Measurements from ENCODE around the gene ABHD8.

Gene ABHD8

DNA sequence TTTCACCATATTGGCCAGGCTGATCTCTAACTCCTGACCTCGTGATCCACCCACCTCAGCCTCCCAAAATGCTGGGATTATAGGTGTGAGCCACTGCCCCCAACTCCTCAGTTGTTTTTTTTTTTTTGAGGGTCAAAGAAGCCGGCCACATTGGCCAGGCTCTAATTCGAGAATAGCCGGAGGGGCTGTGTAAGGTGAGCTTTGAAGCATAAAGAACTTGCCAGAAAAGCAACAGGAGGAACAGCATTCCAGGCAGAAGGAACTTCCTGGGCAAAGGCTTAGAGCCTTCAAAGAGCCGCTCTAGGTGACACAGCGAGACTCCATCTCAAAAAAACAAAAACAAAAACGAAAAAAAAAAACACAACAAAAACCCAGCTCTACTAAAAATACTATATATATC lies 37.2 kb downstream of the ABHD8 start:
- DNase-seq (ENCODE audit: low read depth in 2 of 2) = no peak

DNA sequence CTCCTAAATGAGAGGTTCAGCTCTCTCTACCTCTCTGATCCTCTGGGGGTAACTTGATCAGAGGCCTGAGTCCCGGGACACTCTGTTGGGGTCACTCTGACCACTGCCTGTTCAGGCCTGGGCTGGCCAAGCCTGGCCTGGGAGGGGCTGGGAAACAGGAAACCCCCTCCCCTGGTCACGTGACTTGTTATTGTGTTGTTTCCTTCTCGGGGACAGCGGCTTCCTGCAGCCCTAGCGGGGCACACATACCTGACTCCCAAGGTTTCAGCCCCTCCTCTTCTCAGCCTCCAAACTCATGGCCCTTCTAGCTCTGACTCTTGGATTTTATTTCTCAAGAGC lies 38.6 kb downstream of the ABHD8 start, which contains the start of gene USHBP1:
TSS of gene USHBP1 (minus strand) at position 105 of the 339 bp plus-strand sequence. CDS start 446 bp downstream, outside the sequence.
- DNase-seq (ENCODE audit: low read depth in 2 of 2) = no peak

DNA sequence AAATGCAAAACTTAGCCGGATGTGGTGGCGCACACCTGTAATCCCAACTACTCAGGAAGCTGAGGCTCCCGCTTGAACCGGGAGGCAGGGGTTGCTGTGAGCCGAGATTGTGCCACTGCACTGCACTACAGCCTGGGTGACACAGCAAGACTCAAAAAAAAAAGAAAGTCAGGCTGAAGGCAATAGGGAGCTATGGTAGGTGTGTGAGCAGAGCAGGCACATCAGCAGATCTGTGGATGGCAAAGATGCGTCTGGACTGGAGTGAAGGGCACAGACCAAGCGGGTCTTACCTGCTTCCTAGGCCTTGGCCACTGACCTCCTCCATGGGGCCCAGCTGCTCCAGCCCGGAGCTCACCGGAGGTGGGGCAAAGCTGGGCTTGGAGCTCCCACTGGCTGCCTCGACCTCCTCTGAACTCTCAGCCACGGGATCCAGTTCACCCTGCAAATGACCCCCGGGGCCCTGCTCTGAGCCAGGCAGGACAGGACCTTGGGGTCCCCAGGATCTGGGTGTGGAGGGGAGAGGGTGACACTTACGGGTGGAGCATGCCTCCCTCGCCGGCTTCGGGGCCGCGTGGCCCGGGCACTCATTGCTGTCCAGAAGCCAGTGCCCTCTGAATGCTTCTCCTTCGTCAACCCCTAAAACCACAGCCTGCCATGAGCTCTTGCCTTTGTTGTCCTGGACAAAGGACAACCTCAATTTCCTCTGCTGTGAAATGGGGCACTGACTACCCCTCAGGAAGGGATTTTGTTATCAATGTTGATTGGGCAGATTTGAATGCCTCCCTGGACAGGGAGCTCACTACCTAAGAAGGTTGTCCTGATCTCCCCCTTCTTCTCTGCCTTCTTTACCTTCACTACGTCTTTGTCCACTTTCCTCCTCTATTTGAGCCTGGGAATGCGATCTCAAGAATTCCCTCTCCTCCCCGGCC lies 39.2 kb downstream of the ABHD8 start:
- no peak for DNase-seq (ENCODE audit: low read depth in 2 of 2)

DNA sequence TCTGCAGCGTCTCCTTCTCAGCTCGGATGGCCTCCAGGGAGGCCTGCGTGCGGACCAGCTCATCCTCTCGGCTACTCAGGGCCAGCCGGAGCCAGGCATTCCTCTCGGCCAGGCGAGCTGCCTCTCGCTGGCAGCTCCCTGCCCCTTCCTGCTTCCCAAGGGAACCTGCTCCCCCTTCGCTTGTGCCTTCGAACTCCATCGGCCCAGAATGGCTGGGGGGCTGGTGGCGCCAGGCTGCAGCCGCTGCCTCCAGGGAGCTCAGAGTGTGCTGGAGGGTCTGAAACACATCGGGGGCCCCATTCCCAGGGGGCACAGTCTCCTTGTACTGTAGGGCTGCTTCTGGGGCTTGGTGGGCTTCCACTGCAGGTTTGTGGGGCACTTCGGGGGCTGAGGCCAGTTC lies 40.7 kb downstream of the ABHD8 start:
- DNase-seq (ENCODE audit: low read depth in 2 of 2) = no peak

DNA sequence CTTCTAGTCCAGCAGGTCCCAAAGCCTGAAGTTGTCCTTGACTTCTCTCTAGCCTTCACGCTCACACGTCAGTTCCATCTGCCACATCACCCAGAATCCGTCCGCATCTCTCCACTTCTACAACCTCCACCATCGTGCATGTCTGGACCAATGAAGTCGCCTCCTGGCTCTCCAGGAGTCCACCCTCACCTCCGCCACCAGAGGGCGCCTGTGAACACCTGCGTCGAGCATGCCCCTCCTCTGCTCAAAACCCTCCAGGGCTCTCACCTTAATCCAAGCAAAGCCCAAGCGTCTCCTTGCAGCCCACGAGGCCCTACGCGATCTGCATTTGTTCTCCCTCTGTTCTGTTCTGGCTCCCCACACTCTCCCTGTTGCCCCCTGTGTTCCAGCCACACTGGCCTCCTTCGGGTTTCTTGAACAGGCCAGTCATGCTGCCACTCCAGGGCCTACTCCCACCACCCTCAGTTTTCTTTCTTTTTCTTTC lies 42.3 kb downstream of the ABHD8 start:
- peak; percentile 78 to 80 for DNase-seq (ENCODE audit: low read depth in 2 of 2)

DNA sequence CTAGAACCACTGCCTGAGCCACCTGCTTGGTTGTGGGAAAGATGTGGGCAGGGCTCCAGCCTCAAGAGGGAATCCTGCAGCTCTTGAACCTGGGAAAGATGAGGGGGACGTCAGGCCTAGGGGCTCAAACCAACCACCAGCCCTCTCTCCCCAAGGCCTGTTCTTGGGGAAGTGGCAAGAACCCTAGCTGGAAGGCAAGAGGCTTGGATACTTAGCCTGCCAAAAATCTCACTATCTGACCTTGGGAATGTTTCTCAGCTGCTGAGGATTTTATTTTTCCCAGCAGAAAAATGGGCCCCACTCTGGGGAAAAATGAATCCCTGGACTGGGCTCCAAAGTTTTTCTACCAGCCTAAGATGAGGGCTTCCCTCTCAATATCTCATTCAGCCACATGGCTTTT lies 43.3 kb downstream of the ABHD8 start:
- no peak for DNase-seq (ENCODE audit: low read depth in 2 of 2)

DNA sequence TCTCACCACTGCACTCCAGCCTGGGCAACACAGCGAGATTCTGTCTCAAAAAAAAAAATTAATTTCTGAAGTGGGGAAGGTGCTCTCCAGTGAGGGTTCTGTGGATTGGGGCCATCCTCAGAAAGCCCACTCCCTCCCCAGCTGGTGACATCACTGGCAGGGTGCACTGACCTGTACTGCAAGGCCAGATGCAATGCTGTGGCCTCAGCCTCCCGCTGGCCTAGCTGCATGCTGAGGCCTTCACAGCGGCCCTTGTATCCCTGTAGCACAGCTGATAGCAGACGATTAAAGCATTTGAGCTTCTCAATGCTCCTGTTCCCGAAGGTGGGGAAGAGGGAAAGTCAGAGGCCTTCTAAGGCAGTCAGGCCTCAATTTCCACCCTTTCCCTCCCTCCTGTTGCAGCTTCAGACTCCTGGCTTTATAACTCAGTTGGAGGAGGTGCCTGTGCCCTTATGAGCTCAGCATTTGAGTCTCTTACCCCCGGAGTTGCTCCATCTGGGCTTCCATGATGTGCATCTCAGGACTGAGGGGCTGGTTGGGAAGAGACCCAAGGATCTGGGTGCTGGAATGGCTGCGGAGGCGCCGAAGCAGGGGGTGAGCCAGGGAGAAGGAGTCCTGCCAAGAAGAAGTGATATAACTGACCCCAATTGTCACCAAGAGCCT lies 44.0 kb downstream of the ABHD8 start:
- DNase-seq (ENCODE audit: low read depth in 2 of 2) = no peak

DNA sequence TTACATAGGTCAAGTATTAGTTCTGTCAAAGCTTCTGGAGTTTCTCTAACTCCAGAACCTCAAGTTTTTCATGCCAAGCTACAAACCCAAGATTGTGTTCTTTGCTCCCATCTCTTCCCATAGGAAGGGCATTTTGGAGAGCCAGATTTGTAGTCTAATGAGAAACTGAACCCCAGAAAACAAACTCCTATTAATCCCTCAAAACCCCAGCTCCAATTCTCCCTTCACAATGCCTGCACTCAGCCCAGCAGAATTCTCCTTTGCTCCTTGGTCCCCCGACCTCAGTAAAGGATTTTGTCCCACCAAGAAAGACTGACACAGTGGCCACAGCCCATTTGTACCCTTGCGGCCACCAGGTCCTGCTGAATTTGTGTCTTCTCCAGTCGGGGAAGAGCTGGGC lies 47.1 kb downstream of the ABHD8 start:
- DNase-seq (ENCODE audit: low read depth in 2 of 2) = no peak

DNA sequence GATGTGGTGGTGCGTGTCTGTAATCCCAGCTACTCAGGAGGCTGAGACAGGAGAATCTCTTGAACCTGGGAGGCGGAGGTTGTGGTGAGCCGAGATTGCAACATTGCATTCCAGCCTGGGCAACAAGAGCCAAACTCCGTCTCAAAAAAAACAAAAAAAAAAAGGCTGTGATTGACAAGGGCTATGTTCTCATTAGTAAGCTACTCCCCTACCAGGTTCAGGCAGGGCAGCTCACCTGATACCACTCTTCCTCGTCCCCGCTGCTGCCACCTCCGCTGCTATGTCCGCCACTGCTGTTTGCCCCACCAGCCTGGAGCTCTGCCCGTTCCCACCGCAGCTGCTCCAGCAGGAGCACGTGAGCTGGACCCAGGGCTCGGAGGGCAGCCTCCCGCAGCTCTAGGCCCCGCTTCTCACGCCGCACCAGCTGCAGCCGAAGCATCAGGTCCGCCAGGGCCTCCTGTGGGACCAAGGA lies 48.0 kb downstream of the ABHD8 start:
- DNase-seq (ENCODE audit: low read depth in 2 of 2) = no peak

DNA sequence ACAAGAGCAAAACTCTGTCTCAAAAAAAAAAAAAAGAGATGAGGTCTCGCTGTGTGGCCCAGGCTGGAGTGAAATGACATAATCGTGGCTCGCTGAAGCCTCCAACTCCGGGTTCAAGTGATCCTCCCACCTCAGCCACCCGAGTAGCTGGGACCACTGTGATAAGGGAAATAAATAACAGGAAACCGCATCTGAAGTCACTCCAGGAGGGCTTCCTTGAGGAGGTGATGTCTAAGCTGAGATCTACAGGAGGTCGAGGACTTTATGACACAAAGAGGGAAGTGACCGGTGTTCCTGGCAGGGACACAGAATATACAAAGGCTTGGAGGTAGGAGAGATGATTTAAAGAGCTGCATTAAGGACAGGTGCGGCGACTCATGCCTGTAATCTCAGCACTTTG lies 48.6 kb downstream of the ABHD8 start:
- no peak for DNase-seq (ENCODE audit: low read depth in 2 of 2)

DNA sequence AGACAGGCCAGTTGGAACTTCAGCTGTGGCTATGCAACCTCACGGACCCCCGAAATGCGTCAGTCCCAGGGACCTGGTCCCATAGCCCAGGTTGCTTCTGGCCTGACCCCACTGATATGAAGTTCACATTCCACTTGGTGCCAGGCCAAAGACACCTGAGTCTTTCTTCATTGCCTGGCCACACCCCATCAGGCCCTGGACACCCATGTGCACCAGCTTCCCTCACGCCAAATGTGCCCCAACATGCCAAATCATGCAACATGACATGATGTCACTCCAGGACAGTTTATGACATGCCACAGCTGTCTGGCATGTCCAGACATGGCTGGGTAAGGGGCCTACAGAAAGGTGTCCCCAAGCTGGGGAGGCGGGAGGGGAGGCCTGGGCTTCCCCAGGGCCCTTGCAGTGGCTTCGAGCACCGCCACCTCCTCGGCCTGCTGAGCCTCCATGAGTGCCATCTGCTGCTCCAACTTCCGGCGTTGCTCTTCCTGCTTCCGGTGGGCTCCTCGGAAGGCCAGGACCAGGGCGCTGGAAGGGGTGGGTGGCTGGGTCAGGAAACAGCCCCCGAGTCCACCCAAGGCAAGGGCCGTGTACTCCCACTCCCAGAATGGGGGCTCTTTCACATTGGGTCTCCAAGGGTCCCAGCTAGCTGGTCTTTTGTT lies 53.2 kb downstream of the ABHD8 start:
- no peak for DNase-seq (ENCODE audit: low read depth in 2 of 2)

DNA sequence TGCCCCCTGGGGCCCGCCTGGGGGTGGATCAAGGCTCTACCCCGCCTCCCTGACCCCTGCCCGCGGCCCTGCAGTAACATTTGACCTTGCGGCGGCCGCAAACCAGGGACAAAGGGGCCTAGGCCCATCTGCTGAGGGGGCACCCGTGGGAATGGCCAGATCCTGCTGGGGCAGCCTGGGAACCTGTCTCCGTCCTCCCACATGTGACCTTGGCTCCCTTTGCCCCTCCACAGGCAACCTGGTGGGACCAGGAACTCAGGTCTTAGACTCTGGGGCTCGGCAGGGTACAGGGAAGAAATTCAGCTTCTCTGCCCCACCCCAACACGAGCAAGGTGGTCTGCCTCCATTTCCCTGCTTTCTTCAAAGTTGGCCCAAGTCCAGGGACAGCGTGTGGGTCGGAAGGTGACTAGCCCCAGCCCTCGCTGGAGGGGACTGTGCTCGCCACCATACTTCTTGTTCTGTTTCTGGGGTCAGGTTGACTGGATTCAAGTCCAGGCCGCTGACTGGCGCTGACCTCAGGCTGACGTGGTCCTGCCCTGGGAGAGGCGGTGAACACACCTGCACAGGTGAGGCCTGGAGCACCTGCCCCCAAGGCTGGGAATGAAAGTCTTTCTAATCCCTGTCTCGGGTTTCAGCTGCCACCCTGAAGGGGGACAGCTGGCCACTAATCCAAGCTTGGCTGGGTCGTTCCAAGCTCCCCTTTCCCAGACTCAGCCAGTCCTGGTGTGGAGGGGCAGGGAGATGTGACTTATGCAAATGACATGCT lies 55.0 kb downstream of the ABHD8 start:
- DNase-seq (ENCODE audit: low read depth in 2 of 2) = no peak

DNA sequence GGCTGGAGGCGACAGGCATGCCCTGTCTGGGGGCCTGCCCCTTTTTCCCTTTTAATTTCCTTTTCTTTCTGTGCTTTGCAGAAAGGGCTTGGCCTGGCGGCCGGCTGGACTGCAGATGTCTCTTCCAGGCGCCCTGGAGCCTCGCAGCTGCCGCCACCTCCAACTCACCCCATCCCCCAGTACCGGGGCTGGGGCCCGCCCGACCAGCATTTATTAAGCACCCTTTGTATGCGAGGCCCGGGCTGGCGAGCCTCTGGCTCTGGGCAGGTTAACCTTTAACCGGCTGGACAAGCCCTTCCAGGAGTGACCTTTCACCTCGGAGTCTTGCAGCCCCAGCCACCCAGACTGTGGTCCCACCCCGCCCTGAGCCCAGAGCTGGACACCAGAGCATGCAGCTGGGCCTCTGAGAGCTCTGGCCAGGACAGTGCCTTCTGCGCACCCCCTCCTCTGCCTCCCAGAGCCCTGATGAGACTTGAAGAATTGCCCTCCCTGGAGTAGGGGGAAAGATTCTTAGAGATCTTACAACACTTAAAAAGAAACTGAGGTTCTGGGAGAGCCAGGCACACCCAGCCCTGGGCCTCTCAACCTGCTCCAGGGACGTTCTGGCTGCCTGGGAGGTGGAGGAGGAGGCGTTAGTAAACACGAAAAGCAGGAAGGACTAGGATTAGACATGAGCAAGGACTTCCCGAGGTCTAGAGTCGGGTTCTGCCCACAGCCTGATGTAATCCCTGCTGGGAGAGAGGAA lies 56.4 kb downstream of the ABHD8 start:
- no peak for DNase-seq (ENCODE audit: low read depth in 2 of 2)

DNA sequence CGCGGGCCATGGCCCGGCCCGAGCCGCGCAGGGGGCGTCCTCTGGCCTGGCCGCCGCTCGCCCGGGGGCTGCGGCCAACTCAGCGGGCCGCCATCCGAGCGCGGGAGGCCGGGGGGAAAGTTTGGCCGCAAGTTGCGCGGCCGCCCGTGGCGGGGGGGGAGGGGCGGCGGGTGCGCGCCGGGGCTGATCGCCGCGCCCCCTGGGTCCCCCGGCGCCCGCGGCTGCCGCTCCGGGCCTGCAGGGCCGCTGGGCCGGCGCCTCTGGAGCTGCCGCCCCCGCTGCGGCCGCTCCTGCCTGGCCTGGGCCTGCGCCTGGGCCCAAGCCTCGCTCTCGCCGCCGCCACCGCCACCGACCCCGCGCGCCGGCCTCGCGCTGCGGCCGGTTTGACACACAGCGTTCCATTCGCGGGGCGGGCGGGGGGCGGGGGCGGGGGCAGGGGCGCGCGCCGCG lies 57.7 kb downstream of the ABHD8 start, which contains the start of gene NR2F6:
TSS of gene NR2F6 (minus strand) at position 385 of the 450 bp plus-strand sequence. CDS start 699 bp downstream, outside the sequence.
- no peak for DNase-seq (ENCODE audit: low read depth in 2 of 2)

DNA sequence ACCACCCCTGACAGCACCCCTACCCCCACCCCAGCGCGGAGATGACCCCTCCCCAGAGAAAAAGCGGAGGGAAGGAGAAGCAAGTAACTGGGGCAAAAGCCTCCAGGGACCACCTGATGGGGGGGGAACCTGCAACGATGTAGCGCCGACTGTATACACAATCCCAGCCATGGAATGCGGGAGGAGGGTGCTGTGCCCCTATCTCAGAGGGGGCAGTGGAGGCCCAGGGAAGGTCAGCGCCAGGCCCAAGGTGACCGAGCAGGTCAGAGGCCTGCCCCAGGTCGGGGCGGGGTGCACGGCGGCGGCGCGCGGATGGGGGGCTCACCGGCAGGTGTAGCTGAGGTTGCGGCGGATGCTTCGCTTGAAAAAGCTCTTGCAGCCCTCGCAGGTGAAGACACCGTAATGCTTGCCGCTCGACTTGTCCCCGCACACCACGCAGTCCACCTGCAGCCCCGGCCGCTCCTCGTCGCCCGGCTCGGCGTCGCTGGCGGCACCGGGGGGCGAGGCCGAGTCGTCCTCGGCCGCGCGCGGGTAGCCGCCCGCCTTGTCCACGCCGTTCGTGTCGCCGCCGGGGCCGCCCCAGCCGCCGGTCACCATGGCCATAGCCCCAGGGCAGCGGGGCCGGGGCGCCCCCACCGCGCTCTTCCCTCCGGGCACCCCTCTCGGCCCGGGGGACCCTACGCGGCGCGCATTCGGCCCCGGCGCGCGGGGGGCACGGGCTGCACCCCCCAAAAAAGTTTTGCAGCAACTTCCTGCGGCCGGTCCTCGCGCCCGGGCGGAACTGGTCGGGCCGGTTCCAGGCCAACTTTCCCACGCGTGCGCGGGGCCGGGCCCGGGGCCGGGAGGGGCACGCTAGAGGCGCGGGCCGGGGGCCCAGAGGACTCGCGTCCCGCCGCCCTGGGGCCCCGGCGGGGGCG lies 58.3 kb downstream of the ABHD8 start:
- DNase-seq (ENCODE audit: low read depth in 2 of 2) = no peak

DNA sequence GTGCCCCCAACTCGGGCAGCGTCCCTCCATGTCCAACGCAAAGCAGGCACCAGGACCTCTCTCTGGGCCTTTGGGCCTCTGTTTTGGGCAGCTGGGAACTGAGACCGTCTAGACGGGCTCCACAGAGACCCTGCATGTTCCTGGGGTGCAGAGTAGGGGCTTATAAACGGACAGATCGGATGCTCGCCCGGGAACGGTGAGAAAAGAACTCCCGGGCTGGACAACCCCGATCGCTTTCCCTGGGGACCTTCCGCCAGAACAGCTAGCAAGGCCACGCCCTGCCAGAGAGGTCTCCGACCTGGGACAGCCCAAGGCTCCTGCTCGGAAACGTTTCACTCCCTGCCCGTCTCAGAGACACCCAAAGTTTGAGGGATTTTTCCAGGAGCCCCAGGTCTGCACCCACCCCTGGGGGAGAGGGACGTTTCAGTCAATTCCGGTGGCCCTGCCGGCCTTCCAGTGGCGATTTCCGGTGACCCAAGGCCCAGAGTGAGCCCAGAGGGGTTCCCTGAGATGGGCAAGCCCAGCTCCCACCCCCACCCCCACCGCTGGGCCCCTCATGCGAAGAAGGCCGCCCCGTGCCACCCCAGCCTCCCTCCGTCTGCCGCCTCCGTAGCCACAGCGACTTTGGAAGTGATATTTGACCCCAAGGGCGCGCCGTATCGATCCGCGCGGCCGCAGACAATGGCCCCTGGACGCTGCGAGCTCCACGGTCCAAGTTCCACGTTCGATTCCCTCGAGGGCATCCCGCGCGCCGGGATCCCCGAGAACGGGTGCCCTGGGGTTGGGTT lies 59.2 kb downstream of the ABHD8 start:
- DNase-seq (ENCODE audit: low read depth in 2 of 2) = no peak

DNA sequence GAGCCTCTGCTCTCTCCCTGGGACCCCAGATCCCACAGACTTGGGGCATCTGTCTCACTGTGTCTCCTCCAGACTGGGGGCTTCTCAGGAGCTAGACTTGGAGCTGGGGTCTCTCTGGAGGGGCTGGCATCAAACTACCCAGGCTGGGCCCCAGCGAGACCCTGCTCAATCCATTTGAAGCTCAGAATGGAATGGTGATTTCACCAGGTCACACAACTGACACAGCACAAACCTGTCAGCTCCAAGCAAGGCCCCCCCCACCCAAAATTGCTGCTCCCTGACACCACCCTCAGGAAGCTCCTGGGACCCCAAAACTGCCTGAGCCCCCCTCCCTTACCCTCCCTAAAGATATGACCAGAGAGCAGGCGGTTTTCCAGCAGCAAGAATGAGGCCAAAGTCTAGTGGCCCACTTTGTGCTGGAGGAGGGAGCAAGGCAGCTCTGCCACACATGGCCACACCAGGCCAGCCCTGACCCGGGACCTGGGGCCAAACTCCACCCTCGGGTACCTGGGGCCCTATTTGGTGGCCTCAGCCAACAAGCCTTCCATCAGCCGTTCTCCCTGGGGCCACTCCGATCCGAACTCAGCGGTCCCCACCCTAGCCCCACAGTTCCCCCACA lies 59.9 kb downstream of the ABHD8 start:
- no peak for DNase-seq (ENCODE audit: low read depth in 2 of 2)
